Activated naive CD8-positive, alpha-beta T cell treated with anti-CD3 and anti-CD28 coated beads, Interleukin-2, amount 50 U/mL, for 16 hours (primary cell): Measurements from ENCODE around the gene UBAC2.
"Not testable (repeated sequence)": the region's sequence is repeated elsewhere in the genome, so short reads cannot be mapped to it uniquely, and the experiment has no call there.

Experiments used
- DNase-seq: peaks from one replicate; pipeline ENCODE4 v3.0.0-alpha.2; 2020; ENCODE audit warnings: low read depth, low spot score

The UBAC2 gene

GRCh38 chr13:99214731-99215130, 14.1 kb downstream of the UBAC2 start:
- no peak for DNase-seq

- DNase-seq: no peak
Measured at GRCh38 chr13:99215184-99215830, 14.7 kb downstream of the UBAC2 start.

GRCh38 chr13:99217461-99218110, 16.9 kb downstream of the UBAC2 start:
- no peak for DNase-seq

GRCh38 chr13:99218126-99218525, 17.5 kb downstream of the UBAC2 start:
- no peak for DNase-seq

GRCh38 chr13:99218545-99218944, 17.9 kb downstream of the UBAC2 start:
- no peak for DNase-seq

- no peak for DNase-seq
Measured at GRCh38 chr13:99218969-99219368, 18.3 kb downstream of the UBAC2 start.

GRCh38 chr13:99220199-99220935, 19.7 kb downstream of the UBAC2 start:
- DNase-seq: no peak

- no peak for DNase-seq
Measured at GRCh38 chr13:99221567-99222239, 21.0 kb downstream of the UBAC2 start.

- no peak for DNase-seq
Measured at GRCh38 chr13:99223587-99223986, 22.9 kb downstream of the UBAC2 start.

- no peak for DNase-seq
Measured at GRCh38 chr13:99224021-99224420, 23.4 kb downstream of the UBAC2 start.

- DNase-seq: no peak
Measured at GRCh38 chr13:99225078-99225477, 24.4 kb downstream of the UBAC2 start.

GRCh38 chr13:99226513-99226912, 25.9 kb downstream of the UBAC2 start:
- no peak for DNase-seq

- DNase-seq: no peak
Measured at GRCh38 chr13:99227331-99227900, 26.8 kb downstream of the UBAC2 start.

GRCh38 chr13:99227909-99228688, 27.4 kb downstream of the UBAC2 start:
- no peak for DNase-seq

GRCh38 chr13:99228737-99229691, 28.4 kb downstream of the UBAC2 start:
- DNase-seq: no peak

- not testable (repeated sequence) for DNase-seq
Measured at GRCh38 chr13:99230588-99230987, 29.9 kb downstream of the UBAC2 start.

GRCh38 chr13:99230991-99231390, 30.3 kb downstream of the UBAC2 start:
- no peak for DNase-seq

- DNase-seq: no peak
Measured at GRCh38 chr13:99231721-99232120, 31.1 kb downstream of the UBAC2 start.

- DNase-seq: no peak
Measured at GRCh38 chr13:99237981-99238662, 37.5 kb downstream of the UBAC2 start.
